ENCODE data around the gene TRMT112. TPM values are rescaled to one million over a fixed set of nuclear protein-coding genes. Genes with fewer than 3 reads are reported as not detected.

TRMT112 gene
- total and polyA plus RNA-seq, 4 donors = 52.5 to 137 (median 131) TPM

- Histone ChIP-seq H3K4me3 (ENCODE audit: low read depth in 1 of 3, low read length in 3 of 3) (no peak overlapping the region), H3K27ac (ENCODE audit: low read depth in 1 of 2, low read length in 2 of 2) (no peak overlapping the region), H3K27me3 (ENCODE audit: control insufficient read depth in 4 of 4, insufficient read depth in 4 of 4, low read length in 3 of 4) (peaks cover 0 to 4% (median 0%) of the 10 kb centered on the region in 4 donors), H3K4me1 (ENCODE audit: control insufficient read depth in 4 of 4, insufficient read depth in 4 of 4, low read length in 3 of 4) (peaks cover 8 to 41% (median 23%) of the 10 kb centered on the region in 4 donors), H3K9ac (ENCODE audit: low read depth in 1 of 2, low read length in 2 of 2) (no peak overlapping the region), H3K9me3 (ENCODE audit: control insufficient read depth in 4 of 4, low read length in 3 of 4) (no peaks in the 10 kb centered on the region), H3K36me3 (ENCODE audit: control insufficient read depth in 4 of 4, insufficient read depth in 3 of 4, low read depth in 1 of 4, low read length in 3 of 4) (peaks cover 0 to 4% (median 0%) of the 10 kb centered on the region in 4 donors)
- DNase-seq (ENCODE audit: low spot score) = no peak
- TF ChIP-seq GABPA (IDR thresholded peaks at IDR 0.05 in 1 of 2, conservative IDR thresholded peaks at IDR 0.05 in 1 of 2) (no peak), YY1 (IDR thresholded peaks at IDR 0.05) (no peak), RXRA (IDR thresholded peaks at IDR 0.05) (no peak), FOXA1 (IDR thresholded peaks at IDR 0.05) (no peak), EGR1 (IDR thresholded peaks at IDR 0.05; ENCODE audit: low read depth in 2 of 2) (no peak), JUND (IDR thresholded peaks at IDR 0.05) (no peak), NR2F2 (IDR thresholded peaks at IDR 0.05) (no peak), HNF4G (IDR thresholded peaks at IDR 0.05) (no peak), REST (IDR thresholded peaks at IDR 0.05) (no peak), ATF3 (IDR thresholded peaks at IDR 0.05) (no peak), RAD21 (IDR thresholded peaks at IDR 0.05) (no peak), MAX (IDR thresholded peaks at IDR 0.05) (no peak), HNF4A (conservative IDR thresholded peaks at IDR 0.05) (no peak), TAF1 (conservative IDR thresholded peaks at IDR 0.05) (no peak), FOXA2 (IDR thresholded peaks at IDR 0.05) (no peak), SP1 (IDR thresholded peaks at IDR 0.05) (no peak)
- WGBS = 94% methylated on average over 9 of the region's 9 CpGs
Observed at GRCh38 chr11:64286801-64287159, 30.6 kb downstream of the TRMT112 start.

- peaks cover 0 to 4% (median 0%) of the 10 kb centered on the region in 4 donors for H3K36me3 ChIP-seq (ENCODE audit: control insufficient read depth in 4 of 4, insufficient read depth in 3 of 4, low read depth in 1 of 4, low read length in 3 of 4)
- 24% methylated on average over 40 of the region's 40 CpGs for WGBS
- H3K27ac ChIP-seq (ENCODE audit: low read depth in 1 of 2, low read length in 2 of 2) = peak overlapping the region in 1 of 2 donors; percentile 99
- peaks cover 0 to 4% (median 0%) of the 10 kb centered on the region in 4 donors for H3K27me3 ChIP-seq (ENCODE audit: control insufficient read depth in 4 of 4, insufficient read depth in 4 of 4, low read length in 3 of 4)
- peak; percentile 12 to 28 for TF ChIP-seq RXRA (IDR thresholded peaks at IDR 0.05)
- no peak for TF ChIP-seq MAX (IDR thresholded peaks at IDR 0.05)
- no peak for DNase-seq (ENCODE audit: low spot score)
- peak overlapping the region; percentile 45 to 87 (median 69) for H3K4me3 ChIP-seq (ENCODE audit: low read depth in 1 of 3, low read length in 3 of 3)
- no peaks in the 10 kb centered on the region for H3K9me3 ChIP-seq (ENCODE audit: control insufficient read depth in 4 of 4, low read length in 3 of 4)
- H3K4me1 ChIP-seq (ENCODE audit: control insufficient read depth in 4 of 4, insufficient read depth in 4 of 4, low read length in 3 of 4) = peaks cover 2 to 35% (median 23%) of the 10 kb centered on the region in 4 donors
- peak overlapping the region in 1 of 2 donors; percentile 61 for H3K9ac ChIP-seq (ENCODE audit: low read depth in 1 of 2, low read length in 2 of 2)
Observed at GRCh38 chr11:64285885-64286800, 31.2 kb downstream of the TRMT112 start.

Measured in liver (tissue), 9 donors.